Trophoblast cell (in vitro differentiated cells and primary cell): ENCODE data around the gene IGFBPL1.

Source experiments
- DNase-seq, 2 donors: peaks; one replicate each; pipeline ENCODE4 v3.0.0-alpha.2; 2016
- H2AFZ ChIP-seq: 2 replicates; pipeline ENCODE4 v1.6.1; 2013; ENCODE audit warnings: low read length, moderate library complexity, mild to moderate bottlenecking; ENCODE audit not compliant: insufficient read depth, poor library complexity
- H2AK5ac ChIP-seq: 2 replicates; pipeline ENCODE4 v1.6.1; 2013; ENCODE audit warnings: mild to moderate bottlenecking, low read length
- H2BK120ac ChIP-seq: 2 replicates; pipeline ENCODE4 v1.6.1; 2013; ENCODE audit warnings: low read length, mild to moderate bottlenecking, moderate library complexity; ENCODE audit not compliant: insufficient read depth, poor library complexity
- H2BK12ac ChIP-seq: 2 replicates; pipeline ENCODE4 v1.6.1; 2013; ENCODE audit warnings: mild to moderate bottlenecking, low read length, moderate library complexity
- H2BK5ac ChIP-seq: 2 replicates; pipeline ENCODE4 v1.6.1; 2013; ENCODE audit warnings: low read length, low read depth, moderate library complexity, mild to moderate bottlenecking; ENCODE audit not compliant: poor library complexity
- H3K14ac ChIP-seq: 2 replicates; pipeline ENCODE4 v1.6.1; 2013; ENCODE audit warnings: mild to moderate bottlenecking, low read length
- H3K18ac ChIP-seq: 2 replicates; pipeline ENCODE4 v1.6.1; 2013; ENCODE audit warnings: mild to moderate bottlenecking, low read length
- H3K23ac ChIP-seq: 2 replicates; pipeline ENCODE4 v1.6.1; 2013; ENCODE audit warnings: low read length
- H3K27ac ChIP-seq: 2 replicates; pipeline ENCODE4 v1.5.1; 2013; ENCODE audit warnings: low read depth, mild to moderate bottlenecking, inconsistent platforms, low read length, moderate library complexity
- H3K27me3 ChIP-seq: 2 replicates; pipeline ENCODE4 v1.6.1; 2013; ENCODE audit warnings: inconsistent platforms, mild to moderate bottlenecking, low read length, moderate library complexity; ENCODE audit not compliant: insufficient read depth
- H3K36me3 ChIP-seq, 2 experiments: 1 replicate in 1 of 2; 2 replicates in 1 of 2; pipeline ENCODE4 v1.6.1; 2013; ENCODE audit warnings: low read length in 2 of 2, mild to moderate bottlenecking in 2 of 2, moderate library complexity in 1 of 2; ENCODE audit not compliant: insufficient read depth in 2 of 2, control insufficient read depth in 1 of 2
- H3K4ac ChIP-seq: 2 replicates; pipeline ENCODE4 v1.6.1; 2013; ENCODE audit warnings: low read depth, mild to moderate bottlenecking, low read length, moderate library complexity
- H3K4me1 ChIP-seq, 2 experiments: 1 replicate in 1 of 2; 2 replicates in 1 of 2; pipeline ENCODE4 v1.6.1; 2013; ENCODE audit warnings: low read length in 2 of 2, mild to moderate bottlenecking in 2 of 2, moderate library complexity in 1 of 2; ENCODE audit not compliant: insufficient read depth in 2 of 2, control insufficient read depth in 1 of 2
- H3K4me2 ChIP-seq: 2 replicates; pipeline ENCODE4 v1.6.1; 2013; ENCODE audit warnings: inconsistent platforms, mild to moderate bottlenecking, low read length, moderate library complexity
- H3K4me3 ChIP-seq: 2 replicates; pipeline ENCODE4 v1.5.1; 2013; ENCODE audit warnings: mild to moderate bottlenecking, low read depth, low read length, inconsistent platforms
- H3K79me1 ChIP-seq: one replicate; pipeline ENCODE4 v1.6.1; 2013; ENCODE audit warnings: low read length
- H3K79me2 ChIP-seq: 2 replicates; pipeline ENCODE4 v1.6.1; 2013; ENCODE audit warnings: low read length, mild to moderate bottlenecking; ENCODE audit not compliant: control insufficient read depth, insufficient read depth, poor library complexity
- H3K9ac ChIP-seq: 2 replicates; pipeline ENCODE4 v1.6.1; 2013; ENCODE audit warnings: mild to moderate bottlenecking, low read length
- H3K9me3 ChIP-seq: 2 replicates; pipeline ENCODE4 v1.6.1; 2013; ENCODE audit warnings: low read depth, mild to moderate bottlenecking, control low read depth, inconsistent platforms, low read length; ENCODE audit not compliant: insufficient read depth
- H4K12ac ChIP-seq: 2 replicates; pipeline ENCODE4 v1.6.1; 2013; ENCODE audit warnings: low read depth, mild to moderate bottlenecking, low read length, moderate library complexity
- H4K8ac ChIP-seq: 2 replicates; pipeline ENCODE4 v1.6.1; 2013; ENCODE audit warnings: low read depth, mild to moderate bottlenecking, low read length, moderate library complexity
- H4K91ac ChIP-seq: one replicate; pipeline ENCODE4 v1.6.1; 2013; ENCODE audit warnings: low read depth, mild to moderate bottlenecking, low read length, moderate library complexity
- WGBS: extraction: QIAGEN DNeasy Blood & Tissue Kit; methylation state at CpG from one replicate; pipeline ENCODE4 v1.1.7; 2013; ENCODE audit warnings: missing lambda C conversion rate; ENCODE audit not compliant: insufficient read length, insufficient coverage; ENCODE audit errors: extremely low coverage; 5-methylcytosine and 5-hydroxymethylcytosine counted together

The IGFBPL1 gene

GRCh38 chr9:38435521-38435920 lies 11.3 kb upstream of the IGFBPL1 start:
- Histone ChIP-seq H3K9ac (no peak overlapping the region), H2AK5ac (no peak overlapping the region), H2BK5ac (no peak overlapping the region), H3K4me1 (peaks cover 6 to 7% of the 10 kb centered on the region in 2 experiments), H3K4ac (no peak overlapping the region), H3K36me3 (no peaks in the 10 kb centered on the region), H2AFZ (no peak overlapping the region), H3K4me2 (no peak overlapping the region), H3K4me3 (no peak overlapping the region), H3K27ac (no peak overlapping the region), H4K12ac (no peak overlapping the region), H3K79me1 (no peaks in the 10 kb centered on the region), H3K18ac (no peak overlapping the region), H4K8ac (no peak overlapping the region), H3K79me2 (no peaks in the 10 kb centered on the region), H3K9me3 (no peaks in the 10 kb centered on the region), H4K91ac (no peak overlapping the region), H3K23ac (no peak overlapping the region), H3K14ac (no peak overlapping the region), H3K27me3 (no peaks in the 10 kb centered on the region), H2BK120ac (no peak overlapping the region), H2BK12ac (no peak overlapping the region)
- no CpG with 5 or more reads among the region's 2 CpGs for WGBS
- DNase-seq = peak; percentile 12 to 75

- no peaks in the 10 kb centered on the region for H3K79me2 ChIP-seq
- H3K79me1 ChIP-seq = no peaks in the 10 kb centered on the region
- WGBS = no CpG with 5 or more reads among the region's 3 CpGs
- no peak overlapping the region for H3K4me2 ChIP-seq
- peaks cover 6 to 7% of the 10 kb centered on the region in 2 experiments for H3K4me1 ChIP-seq
- H4K12ac ChIP-seq = no peak overlapping the region
- no peak overlapping the region for H2BK120ac ChIP-seq
- H3K9ac ChIP-seq = no peak overlapping the region
- H2AK5ac ChIP-seq = no peak overlapping the region
- H3K4me3 ChIP-seq = no peak overlapping the region
- no peak overlapping the region for H4K91ac ChIP-seq
- H3K36me3 ChIP-seq = no peaks in the 10 kb centered on the region
- no peak overlapping the region for H3K27ac ChIP-seq
- H3K14ac ChIP-seq = no peak overlapping the region
- H3K4ac ChIP-seq = no peak overlapping the region
- H2AFZ ChIP-seq = no peak overlapping the region
- no peak overlapping the region for H2BK12ac ChIP-seq
- DNase-seq = no peak
- H3K9me3 ChIP-seq = no peaks in the 10 kb centered on the region
- H4K8ac ChIP-seq = no peak overlapping the region
- no peaks in the 10 kb centered on the region for H3K27me3 ChIP-seq
- H2BK5ac ChIP-seq = no peak overlapping the region
- H3K23ac ChIP-seq = no peak overlapping the region
- no peak overlapping the region for H3K18ac ChIP-seq
These were observed 10.6 kb upstream of the IGFBPL1 start for GRCh38 chr9:38434853-38435252.

GRCh38 chr9:38434365-38434764 lies 10.1 kb upstream of the IGFBPL1 start:
- Histone ChIP-seq H2AFZ (no peak overlapping the region), H3K9me3 (no peaks in the 10 kb centered on the region), H3K79me2 (no peaks in the 10 kb centered on the region), H2BK12ac (no peak overlapping the region), H2BK120ac (no peak overlapping the region), H3K18ac (no peak overlapping the region), H3K27ac (no peak overlapping the region), H3K4ac (no peak overlapping the region), H3K23ac (no peak overlapping the region), H3K14ac (no peak overlapping the region), H4K8ac (no peak overlapping the region), H3K36me3 (no peaks in the 10 kb centered on the region), H4K91ac (no peak overlapping the region), H3K9ac (no peak overlapping the region), H3K4me3 (no peak overlapping the region), H2AK5ac (no peak overlapping the region), H3K27me3 (no peaks in the 10 kb centered on the region), H3K79me1 (no peaks in the 10 kb centered on the region), H2BK5ac (no peak overlapping the region), H4K12ac (no peak overlapping the region), H3K4me1 (peaks cover 6 to 7% of the 10 kb centered on the region in 2 experiments), H3K4me2 (no peak overlapping the region)
- WGBS = no CpG with 5 or more reads among the region's 3 CpGs
- DNase-seq = no peak

- peak in 1 of 2 donors; percentile 80 for DNase-seq
- Histone ChIP-seq H3K27me3 (no peaks in the 10 kb centered on the region), H3K4me2 (no peak overlapping the region), H4K12ac (no peak overlapping the region), H3K23ac (no peak overlapping the region), H4K8ac (no peak overlapping the region), H3K18ac (no peak overlapping the region), H2BK5ac (no peak overlapping the region), H2AK5ac (no peak overlapping the region), H3K4me3 (no peak overlapping the region), H2BK120ac (no peak overlapping the region), H3K14ac (no peak overlapping the region), H4K91ac (no peak overlapping the region), H3K4ac (no peak overlapping the region), H2BK12ac (no peak overlapping the region), H3K4me1 (peaks cover 6 to 7% of the 10 kb centered on the region in 2 experiments), H3K9me3 (no peaks in the 10 kb centered on the region), H3K36me3 (no peaks in the 10 kb centered on the region), H2AFZ (no peak overlapping the region), H3K27ac (no peak overlapping the region), H3K79me2 (no peaks in the 10 kb centered on the region), H3K79me1 (no peaks in the 10 kb centered on the region), H3K9ac (no peak overlapping the region)
- no CpG with 5 or more reads among the region's 3 CpGs for WGBS
These were observed 8.8 kb upstream of the IGFBPL1 start for GRCh38 chr9:38432922-38433510.
